ENCODE measurements around the gene ASIC2.
"Not testable (repeated sequence)": the region's sequence is repeated elsewhere in the genome, so short reads cannot be mapped to it uniquely, and the experiment has no call there.

The ASIC2 gene

GRCh38 chr17:32998111-32998886 is 294.8 kb downstream of the ASIC2 start:
- TF ChIP-seq, protein P1, sequence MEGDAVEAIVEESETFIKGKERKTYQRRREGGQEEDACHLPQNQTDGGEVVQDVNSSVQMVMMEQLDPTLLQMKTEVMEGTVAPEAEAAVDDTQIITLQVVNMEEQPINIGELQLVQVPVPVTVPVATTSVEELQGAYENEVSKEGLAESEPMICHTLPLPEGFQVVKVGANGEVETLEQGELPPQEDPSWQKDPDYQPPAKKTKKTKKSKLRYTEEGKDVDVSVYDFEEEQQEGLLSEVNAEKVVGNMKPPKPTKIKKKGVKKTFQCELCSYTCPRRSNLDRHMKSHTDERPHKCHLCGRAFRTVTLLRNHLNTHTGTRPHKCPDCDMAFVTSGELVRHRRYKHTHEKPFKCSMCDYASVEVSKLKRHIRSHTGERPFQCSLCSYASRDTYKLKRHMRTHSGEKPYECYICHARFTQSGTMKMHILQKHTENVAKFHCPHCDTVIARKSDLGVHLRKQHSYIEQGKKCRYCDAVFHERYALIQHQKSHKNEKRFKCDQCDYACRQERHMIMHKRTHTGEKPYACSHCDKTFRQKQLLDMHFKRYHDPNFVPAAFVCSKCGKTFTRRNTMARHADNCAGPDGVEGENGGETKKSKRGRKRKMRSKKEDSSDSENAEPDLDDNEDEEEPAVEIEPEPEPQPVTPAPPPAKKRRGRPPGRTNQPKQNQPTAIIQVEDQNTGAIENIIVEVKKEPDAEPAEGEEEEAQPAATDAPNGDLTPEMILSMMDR (IDR thresholded peaks at IDR 0.05; ENCODE audit: insufficient read depth, low read depth, low read length, missing control alignments): peak; percentile 94
- DNase-seq (ENCODE audit: low read depth): peak; percentile 62
- no peak overlapping the region for H3K4me3 ChIP-seq (ENCODE audit: low read length)

GRCh38 chr17:32995416-32996045 is 297.6 kb downstream of the ASIC2 start:
- TF ChIP-seq, protein P1 (IDR thresholded peaks at IDR 0.05; ENCODE audit: insufficient read depth, low read depth, low read length, missing control alignments): no peak
- no peak for DNase-seq (ENCODE audit: low read depth)
- H3K4me3 ChIP-seq (ENCODE audit: low read length): no peak overlapping the region

GRCh38 chr17:32993977-32994376 is 299.1 kb downstream of the ASIC2 start:
- TF ChIP-seq, protein P1 (IDR thresholded peaks at IDR 0.05; ENCODE audit: insufficient read depth, low read depth, low read length, missing control alignments): no peak
- H3K4me3 ChIP-seq (ENCODE audit: low read length): no peak overlapping the region
- DNase-seq (ENCODE audit: low read depth): peak; percentile 38

DNA sequence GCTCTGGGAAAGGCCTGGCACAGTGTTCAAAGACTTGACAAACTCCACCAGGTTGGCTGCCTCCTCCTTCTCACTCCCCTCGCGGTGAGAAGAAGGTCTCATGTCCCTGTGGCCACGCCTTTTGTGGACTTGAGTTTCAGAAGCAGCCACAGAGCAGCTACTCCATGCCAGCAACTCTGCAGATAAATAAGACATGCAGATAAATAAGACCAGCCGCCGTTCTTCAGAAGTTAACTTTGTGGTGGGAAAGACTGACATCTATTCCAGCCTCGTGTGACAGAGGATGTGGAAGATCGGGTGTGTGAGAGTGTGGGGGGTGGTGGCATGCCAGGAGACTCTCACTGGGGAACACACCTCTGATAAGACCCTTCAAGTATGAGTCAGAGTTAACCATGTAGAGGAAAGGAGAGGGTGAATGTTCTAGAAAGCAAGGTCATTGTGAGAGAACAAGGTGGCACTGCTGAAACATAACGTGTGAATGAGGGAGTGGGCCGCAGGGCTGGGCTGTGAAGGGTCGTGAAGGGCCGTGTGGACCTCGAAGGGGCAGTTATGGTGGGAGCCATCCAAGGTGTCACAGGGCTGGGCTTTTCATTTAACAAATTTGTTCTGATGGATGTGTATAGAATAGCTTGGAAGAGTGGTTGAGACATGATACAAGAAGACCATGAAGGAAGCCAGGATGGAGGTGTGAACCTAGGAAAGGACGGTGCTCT is 300.6 kb downstream of the ASIC2 start:
- TF ChIP-seq, protein P1 (IDR thresholded peaks at IDR 0.05; ENCODE audit: insufficient read depth, low read depth, low read length, missing control alignments): no peak
- no peak for DNase-seq (ENCODE audit: low read depth)
- no peak overlapping the region for H3K4me3 ChIP-seq (ENCODE audit: low read length)

GRCh38 chr17:32988481-32989101 is 304.5 kb downstream of the ASIC2 start:
- H3K4me3 ChIP-seq (ENCODE audit: low read length): no peak overlapping the region
- DNase-seq (ENCODE audit: low read depth): no peak
- TF ChIP-seq, protein P1 (IDR thresholded peaks at IDR 0.05; ENCODE audit: insufficient read depth, low read depth, low read length, missing control alignments): no peak

DNA sequence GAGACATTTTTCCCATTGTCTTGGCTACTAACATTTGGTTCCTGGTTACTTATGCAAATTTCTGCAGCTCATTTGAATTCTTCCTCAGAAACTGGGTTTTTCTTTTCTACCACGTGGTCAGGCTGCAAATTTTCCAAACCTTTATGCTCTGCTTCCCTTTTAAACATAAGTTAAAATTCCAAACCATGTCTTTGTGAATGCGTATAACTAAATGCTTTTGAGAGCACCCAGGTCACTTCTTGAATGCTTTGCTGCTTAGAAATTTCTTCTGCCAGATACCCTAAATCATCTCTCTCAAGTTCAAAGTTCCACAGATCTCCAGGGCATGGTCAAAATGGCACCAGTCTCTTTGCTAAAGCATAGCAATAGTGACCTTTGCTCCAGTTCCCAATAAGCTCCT is 305.2 kb downstream of the ASIC2 start:
- DNase-seq (ENCODE audit: low read depth); H3K4me3 ChIP-seq (ENCODE audit: low read length): not testable (repeated sequence)

DNA sequence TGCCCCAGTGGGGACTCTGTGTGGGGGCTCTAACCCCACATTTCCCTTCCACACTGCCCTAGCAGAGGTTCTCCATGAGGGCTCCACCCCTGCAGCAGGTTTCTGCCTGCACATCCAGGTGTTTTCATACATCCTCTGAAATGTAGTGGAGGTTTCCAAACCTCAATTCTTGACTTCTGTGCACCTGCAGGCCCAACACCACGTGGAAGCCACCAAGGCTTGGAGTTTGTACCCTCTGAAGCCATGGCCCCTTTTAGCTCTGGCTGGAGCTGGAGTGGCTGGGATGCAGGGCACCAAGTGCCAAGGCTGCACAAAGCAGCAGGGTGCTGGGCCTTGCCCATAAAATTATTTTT is 305.7 kb downstream of the ASIC2 start:
- DNase-seq (ENCODE audit: low read depth); H3K4me3 ChIP-seq (ENCODE audit: low read length): not testable (repeated sequence)
